H1 (cell line): ENCODE measurements around the gene ATP23. TPM values are rescaled to one million over a fixed set of nuclear protein-coding genes. Genes with fewer than 3 reads are reported as not detected.

Experiments
- CTCF ChIA-PET: fragments of 300-600 bp; sonication (Branson Sonifier 250); formaldehyde crosslinking; loops from one replicate; lab custom pipeline; 2021; ENCODE audit not compliant: partially characterized antibody; lab: Charles Lee
- POLR2A ChIA-PET: fragments of 300-600 bp; sonication (Branson Sonifier 250); formaldehyde crosslinking; loops from one replicate; lab custom pipeline; 2021; ENCODE audit warnings: inconsistent platforms; ENCODE audit not compliant: partially characterized antibody; lab: Charles Lee
- DNase-seq, 2 experiments: peaks; one replicate each; pipeline versions ENCODE4 v3.0.0 to v3.0.0-alpha.2; 2010 to 2022; ENCODE audit warnings: low spot score in 2 of 2, low read depth in 1 of 2, mixed read lengths in 1 of 2
- FAIRE-seq: peaks from 2 replicates; lab custom pipeline; 2011; peaks lifted over from hg19 to GRCh38; lab: Jason Lieb, UNC
- H2AFZ ChIP-seq: 2 replicates; pipeline ENCODE4 v1.8.1; 2012; ENCODE audit warnings: low read length, inconsistent platforms
- H2AK5ac ChIP-seq: 2 replicates; pipeline ENCODE4 v1.6.1; 2013; ENCODE audit warnings: low read depth, low read length
- H2BK120ac ChIP-seq: replicated peaks from 2 replicates; pipeline ENCODE3; 2013; ENCODE audit warnings: low read depth, low read length, inconsistent platforms
- H2BK12ac ChIP-seq: 2 replicates; pipeline ENCODE4 v1.6.1; 2013; ENCODE audit warnings: low read depth, low read length
- H2BK15ac ChIP-seq: 2 replicates; pipeline ENCODE4 v1.6.1; 2013; ENCODE audit warnings: low read length
- H2BK20ac ChIP-seq: 2 replicates; pipeline ENCODE4 v1.6.1; 2013; ENCODE audit warnings: low read length
- H2BK5ac ChIP-seq: 2 replicates; pipeline ENCODE4 v1.6.1; 2013; ENCODE audit warnings: low read depth, low read length
- H3K14ac ChIP-seq: 2 replicates; pipeline ENCODE4 v1.6.1; 2013; ENCODE audit warnings: inconsistent platforms; ENCODE audit not compliant: insufficient read length
- H3K18ac ChIP-seq: 2 replicates; pipeline ENCODE4 v1.6.1; 2013; ENCODE audit warnings: low read length; ENCODE audit errors: extremely low read depth
- H3K23ac ChIP-seq: 2 replicates; pipeline ENCODE4 v1.6.1; 2013; ENCODE audit warnings: inconsistent platforms; ENCODE audit not compliant: insufficient read length
- H3K23me2 ChIP-seq: 2 replicates; pipeline ENCODE4 v1.6.1; 2013; ENCODE audit warnings: low read depth, low read length
- H3K27ac ChIP-seq: 2 replicates; pipeline ENCODE4 v1.6.1; 2011; ENCODE audit warnings: low read depth, low read length, inconsistent platforms
- H3K27me3 ChIP-seq, 4 experiments: replicated peaks in 1 of 4; 1 replicate in 1 of 4; 2 replicates in 3 of 4; pipeline versions ENCODE4 v1.6.1 to v1.8.1; 2011 to 2013; ENCODE audit warnings: low read length in 3 of 4, mild to moderate bottlenecking in 3 of 4, inconsistent platforms in 2 of 4, mixed read lengths in 2 of 4, moderate library complexity in 1 of 4; ENCODE audit not compliant: control insufficient read depth in 3 of 4, insufficient read depth in 3 of 4; ENCODE audit errors: extremely low read depth in 1 of 4
- H3K36me3 ChIP-seq, 4 experiments: 2 replicates each; pipeline versions ENCODE4 v1.6.1 to v1.8.1; 2011 to 2013; ENCODE audit warnings: mild to moderate bottlenecking in 4 of 4, low read length in 3 of 4, moderate library complexity in 2 of 4, control low read depth in 1 of 4, inconsistent platforms in 1 of 4; ENCODE audit not compliant: insufficient read depth in 4 of 4, control insufficient read depth in 2 of 4
- H3K4ac ChIP-seq: replicated peaks from 2 replicates; pipeline ENCODE3; 2013; ENCODE audit warnings: low read length, low read depth, mixed read lengths, inconsistent platforms; ENCODE audit not compliant: insufficient read length
- H3K4me1 ChIP-seq, 4 experiments: replicated peaks in 1 of 4; 1 replicate in 1 of 4; 2 replicates in 3 of 4; pipeline versions ENCODE4 v1.6.1 to v1.8.1; 2011 to 2013; ENCODE audit warnings: low read length in 3 of 4, inconsistent platforms in 2 of 4, mixed read lengths in 1 of 4; ENCODE audit not compliant: insufficient read depth in 4 of 4, control insufficient read depth in 3 of 4
- H3K4me2 ChIP-seq, 2 experiments: 2 replicates each; pipeline versions ENCODE4 v1.6.1 to v1.8.1; 2011 to 2013; ENCODE audit warnings: low read depth in 2 of 2, low read length in 2 of 2, control low read depth in 1 of 2, inconsistent platforms in 1 of 2, mild to moderate bottlenecking in 1 of 2; ENCODE audit not compliant: insufficient read depth in 1 of 2
- H3K4me3 ChIP-seq, 4 experiments: fragments of 200-600, 300-600 bp in 1 of 4; sonication (generic), shearing (Covaris generic), sonication (Bioruptor Twin) in 1 of 4; 2 replicates each; pipeline versions ENCODE4 v1.5.1 to v1.8.1; 2011 to 2016; ENCODE audit warnings: low read length in 4 of 4, low read depth in 3 of 4, control low read depth in 2 of 4, inconsistent platforms in 2 of 4, mild to moderate bottlenecking in 2 of 4, mixed read lengths in 1 of 4, moderate library complexity in 1 of 4; ENCODE audit not compliant: insufficient read depth in 2 of 4; ENCODE audit errors: extremely low read depth in 1 of 4
- H3K56ac ChIP-seq: replicated peaks from 2 replicates; pipeline ENCODE3; 2013; ENCODE audit warnings: low read depth, mild to moderate bottlenecking, mixed read lengths, low read length, inconsistent platforms; ENCODE audit not compliant: insufficient read length
- H3K79me1 ChIP-seq: 2 replicates; pipeline ENCODE4 v1.6.1; 2013; ENCODE audit warnings: low read depth, low read length, control low read depth
- H3K79me2 ChIP-seq, 2 experiments: 2 replicates each; pipeline versions ENCODE4 v1.6.1 to v1.8.1; 2012 to 2013; ENCODE audit warnings: low read length in 2 of 2, mild to moderate bottlenecking in 2 of 2, inconsistent platforms in 1 of 2; ENCODE audit not compliant: insufficient read depth in 2 of 2, control insufficient read depth in 1 of 2
- H3K9ac ChIP-seq, 4 experiments: replicated peaks in 1 of 4; 1 replicate in 1 of 4; 2 replicates in 3 of 4; pipeline versions ENCODE4 v1.6.1 to v1.8.1; 2011 to 2013; ENCODE audit warnings: low read depth in 3 of 4, low read length in 3 of 4, control low read depth in 2 of 4, mild to moderate bottlenecking in 2 of 4, moderate library complexity in 2 of 4, inconsistent platforms in 1 of 4; ENCODE audit errors: extremely low read depth in 1 of 4
- H3K9me3 ChIP-seq, 2 experiments: 2 replicates each; pipeline versions ENCODE4 v1.6.1 to v1.8.1; 2012 to 2013; ENCODE audit warnings: mild to moderate bottlenecking in 2 of 2, moderate library complexity in 2 of 2, control low read depth in 1 of 2, inconsistent platforms in 1 of 2, low read depth in 1 of 2, low read length in 1 of 2, mixed read lengths in 1 of 2; ENCODE audit not compliant: insufficient read depth in 2 of 2
- H4K20me1 ChIP-seq, 2 experiments: replicated peaks in 1 of 2; 2 replicates each; pipeline versions ENCODE3 to v1.8.1; 2011 to 2013; ENCODE audit warnings: inconsistent platforms in 2 of 2, low read length in 2 of 2, mild to moderate bottlenecking in 1 of 2; ENCODE audit not compliant: insufficient read depth in 2 of 2, control insufficient read depth in 1 of 2
- H4K5ac ChIP-seq: 2 replicates; pipeline ENCODE4 v1.6.1; 2013; ENCODE audit warnings: low read length, low read depth, mixed read lengths, inconsistent platforms; ENCODE audit not compliant: insufficient read length
- H4K8ac ChIP-seq: 2 replicates; pipeline ENCODE4 v1.8.0; 2013; ENCODE audit warnings: mild to moderate bottlenecking, moderate library complexity, low read length, inconsistent platforms; ENCODE audit not compliant: insufficient read depth; ENCODE audit errors: extremely low read depth
- H4K91ac ChIP-seq: replicated peaks from 2 replicates; pipeline ENCODE3; 2013; ENCODE audit warnings: low read length, mixed read lengths, inconsistent platforms; ENCODE audit not compliant: insufficient read length
- CEBPB ChIP-seq: IDR thresholded peaks from 2 replicates; pipeline ENCODE4 v1.6.1; 2012; ENCODE audit warnings: low read depth, low read length
- EZH2 ChIP-seq: fragments of 200-600 bp; sonication (generic); IDR thresholded peaks from 2 replicates; pipeline ENCODE4 v1.7.1; 2012; ENCODE audit warnings: low read depth, mild to moderate bottlenecking, moderate library complexity, low read length, inconsistent platforms; ENCODE audit not compliant: severe bottlenecking
- JUND ChIP-seq: IDR thresholded peaks from 2 replicates; pipeline ENCODE4 v1.6.1; 2011; ENCODE audit warnings: mild to moderate bottlenecking, improper control_type of control experiment, low read length
- WGBS, 2 experiments: shearing (Covaris generic) in 1 of 2; methylation state at CpG; one replicate each; pipeline versions ENCODE4 v1.1.6 to v1.1.7; 2013 to 2015; ENCODE audit warnings: low lambda C conversion rate in 2 of 2, mixed read lengths in 2 of 2, inconsistent platforms in 1 of 2, low coverage in 1 of 2, missing lambda C conversion rate in 1 of 2; ENCODE audit not compliant: insufficient replicate concordance in 2 of 2, insufficient coverage in 1 of 2, insufficient read length in 1 of 2; ENCODE audit errors: extremely low coverage in 1 of 2, missing lambda C conversion rate in 1 of 2; 5-methylcytosine and 5-hydroxymethylcytosine counted together
- polyA plus RNA-seq, 7 experiments: library from polyadenylated mRNA; depleted of rRNA in 3 of 7; stranded (reverse) in 5 of 7; unstranded in 2 of 7; fragments of >200 nt in 5 of 7; fragments of 200-250 nt in 2 of 7; gene quantifications; 1 replicate in 5 of 7; 2 replicates in 1 of 7; 4 replicates in 1 of 7; pipeline versions ENCODE4 v1.2.1 to v1.2.3, GENCODE V29; 2011 to 2013; ENCODE audit warnings: missing spikeins in 2 of 7, mixed read lengths in 2 of 7
- total RNA-seq: library from RNA; stranded (reverse); fragmentation: NEBNext Ultra II Directional; extraction: Animal tissue kit (Norgen Biotek cat#: 25700); gene quantifications from 2 replicates; pipeline ENCODE4 v1.2.1, GENCODE V29; 2021

ATP23 gene
- total and polyA plus RNA-seq, 2 of the 8 experiments (the other 6 are each of a cell fraction or from before 2014, with no cell fraction given): 10.2 to 13.5 TPM

GRCh38 chr12:57952766-57953165 lies 11.4 kb downstream of the ATP23 start:
- Histone ChIP-seq H4K91ac (no peak overlapping the region), H4K20me1 (no peaks in the 10 kb centered on the region), H3K4me1 (no peaks in the 10 kb centered on the region), H2BK15ac (no peak overlapping the region), H2BK20ac (no peak overlapping the region), H2AFZ (no peak overlapping the region), H3K9ac (no peak overlapping the region), H2BK120ac (no peak overlapping the region), H2BK5ac (no peak overlapping the region), H3K27me3 (no peaks in the 10 kb centered on the region), H2AK5ac (no peak overlapping the region), H3K56ac (no peak overlapping the region), H3K4ac (no peak overlapping the region), H2BK12ac (no peak overlapping the region), H3K4me3 (no peak overlapping the region), H3K79me1 (no peaks in the 10 kb centered on the region), H3K23me2 (no peaks in the 10 kb centered on the region), H4K5ac (no peak overlapping the region), H3K27ac (no peak overlapping the region), H3K18ac (no peak overlapping the region), H3K9me3 (peaks cover under 1 to 3% of the 10 kb centered on the region in 2 experiments; a peak in 1 of 4 replicates), H3K14ac (no peak overlapping the region), H4K8ac (no peak overlapping the region), H3K4me2 (no peak overlapping the region), H3K36me3 (peaks cover 0 to 8% (median 3%) of the 10 kb centered on the region in 4 experiments; a peak in 3 of 8 replicates), H3K23ac (no peak overlapping the region), H3K79me2 (no peaks in the 10 kb centered on the region)
- CTCF ChIA-PET: no interaction called here
- POLR2A ChIA-PET: no interaction called here
- DNase-seq: no peak
- no peak for FAIRE-seq
- WGBS, 2 experiments: 96% methylated on average over 2 of the region's 2 CpGs; no CpG with 5 or more reads in 1 of the 2 experiments
- TF ChIP-seq JUND: no peak
- TF ChIP-seq CEBPB: no peak
- TF ChIP-seq EZH2: no peak
